GM12878 (cell line): ENCODE measurements around the gene NCAM2. TPM values are rescaled to one million over a fixed set of nuclear protein-coding genes. Genes with fewer than 3 reads are reported as not detected.

Source experiments
- ATAC-seq: fragments of 200-7000 bp; cut with Tn5 transposase; 3 replicates; pipeline ENCODE4 v1.9.1; 2020; ENCODE audit warnings: mild to moderate bottlenecking, moderate library complexity
- BruUV-seq: library from RNA; stranded (reverse); fragments of 400-500 nt; replicated peaks from 2 replicates; lab custom pipeline; 2021; lab: Mats Ljungman, UMichigan
- CTCF ChIA-PET: fragments of 300-600 bp; sonication (Branson Sonifier 250); formaldehyde crosslinking; extraction: SDS; loops from one replicate; lab custom pipeline; 2021; ENCODE audit warnings: inconsistent platforms; lab: Yijun Ruan, JAX
- POLR2A ChIA-PET: fragments of 350-600 bp; formaldehyde crosslinking; extraction: SDS; loops from one replicate; lab custom pipeline; 2021; ENCODE audit warnings: inconsistent platforms; lab: Charles Lee
- RAD21 ChIA-PET: fragments of 300-600 bp; sonication (Branson Sonifier 250); formaldehyde crosslinking; loops from one replicate; lab custom pipeline; 2023; ENCODE audit warnings: antibody characterized with exemption; ENCODE audit not compliant: unreplicated experiment; lab: Charles Lee
- SMC1A ChIA-PET: fragments of 300-600 bp; sonication (Branson Sonifier 250); formaldehyde crosslinking; loops from one replicate; lab custom pipeline; 2023; ENCODE audit not compliant: unreplicated experiment, uncharacterized antibody; lab: Charles Lee
- DNase-seq: peaks from one replicate; pipeline ENCODE4 v3.0.0-alpha.2; 2011; ENCODE audit warnings: low read depth, low spot score
- FAIRE-seq: peaks from 3 replicates; lab custom pipeline; 2011; peaks lifted over from hg19 to GRCh38; lab: Jason Lieb, UNC
- H2AFZ ChIP-seq: 2 replicates; pipeline ENCODE4 v1.6.0; 2011; ENCODE audit warnings: low read depth, low read length, control low read depth; ENCODE audit not compliant: control insufficient read depth
- H3K27ac ChIP-seq: 2 replicates; pipeline ENCODE4 v1.5.1; 2011; ENCODE audit warnings: control low read depth; ENCODE audit not compliant: control insufficient read depth, insufficient read depth
- H3K27me3 ChIP-seq, 2 experiments: replicated peaks in 1 of 2; 2 replicates each; pipeline versions ENCODE4 v1.6.0 to v1.6.1; 2011; ENCODE audit warnings: low read length in 1 of 2; ENCODE audit not compliant: control insufficient read depth in 2 of 2, insufficient read depth in 2 of 2
- H3K36me3 ChIP-seq, 2 experiments: 2 replicates each; pipeline ENCODE4 v1.5.1; 2011; ENCODE audit warnings: low read length in 1 of 2; ENCODE audit not compliant: control insufficient read depth in 2 of 2, insufficient read depth in 2 of 2
- H3K4me1 ChIP-seq: 2 replicates; pipeline ENCODE4 v1.6.1; 2011; ENCODE audit warnings: mild to moderate bottlenecking, low read length, moderate library complexity, mixed read lengths; ENCODE audit not compliant: control insufficient read depth, insufficient read depth
- H3K4me2 ChIP-seq: 2 replicates; pipeline ENCODE4 v1.6.0; 2011; ENCODE audit warnings: control low read depth; ENCODE audit not compliant: control insufficient read depth, insufficient read depth
- H3K4me3 ChIP-seq: fragments of 200-600 bp; sonication (generic); 2 replicates; pipeline ENCODE4 v1.5.1; 2016
- H3K79me2 ChIP-seq: 2 replicates; pipeline ENCODE4 v1.6.0; 2011; ENCODE audit warnings: low read length; ENCODE audit not compliant: control insufficient read depth, insufficient read depth
- H3K9ac ChIP-seq: 2 replicates; pipeline ENCODE4 v1.8.0; 2011; ENCODE audit warnings: low read length, control low read depth, mixed read lengths; ENCODE audit not compliant: control insufficient read depth, insufficient read depth
- H3K9me3 ChIP-seq: replicated peaks from 3 replicates; pipeline ENCODE4 v1.5.1; 2011; ENCODE audit warnings: mild to moderate bottlenecking, low read length; ENCODE audit not compliant: control insufficient read depth, insufficient read depth
- H4K20me1 ChIP-seq: 2 replicates; pipeline ENCODE4 v1.6.0; 2011; ENCODE audit not compliant: control insufficient read depth, insufficient read depth
- BCL11A ChIP-seq: IDR thresholded peaks from 2 replicates; pipeline ENCODE4 v1.6.1; 2011; ENCODE audit warnings: low read depth, low read length
- BMI1 ChIP-seq: fragments of 450-650 bp; IDR thresholded peaks from 2 replicates; pipeline ENCODE4 v1.6.1; 2016; ENCODE audit warnings: mild to moderate bottlenecking, moderate library complexity, borderline replicate concordance
- GABPA ChIP-seq: IDR thresholded peaks from 2 replicates; pipeline ENCODE4 v1.6.1; 2014; ENCODE audit warnings: antibody characterized with exemption, low read depth, mild to moderate bottlenecking, inconsistent platforms
- JUNB ChIP-seq: IDR thresholded peaks from 2 replicates; pipeline ENCODE4 v1.6.1; 2016; ENCODE audit warnings: antibody characterized with exemption, mild to moderate bottlenecking
- KAT2A ChIP-seq: conservative IDR thresholded peaks from 2 replicates; pipeline ENCODE4 v1.6.1; 2011; ENCODE audit warnings: low read depth, low read length; ENCODE audit not compliant: control insufficient read depth
- PAX8 ChIP-seq: fragments of 450-650 bp; IDR thresholded peaks from 2 replicates; pipeline ENCODE4 v1.6.1; 2017; ENCODE audit warnings: mild to moderate bottlenecking, moderate library complexity
- SREBF2 ChIP-seq: IDR thresholded peaks from 2 replicates; pipeline ENCODE4 v1.6.1; 2012; ENCODE audit warnings: mild to moderate bottlenecking, low read length
- TBL1XR1 ChIP-seq: IDR thresholded peaks from 2 replicates; pipeline ENCODE4 v1.6.1; 2012; ENCODE audit warnings: low read depth, low read length, improper control_type of control experiment
- whole genome bisulfite sequencing: methylation state at CpG from one replicate; pipeline ENCODE4 v1.1.6; 2016; ENCODE audit warnings: low lambda C conversion rate; ENCODE audit not compliant: insufficient replicate concordance, insufficient coverage; ENCODE audit errors: missing lambda C conversion rate; 5-methylcytosine and 5-hydroxymethylcytosine counted together
- in situ Hi-C: fragments of 300-500 bp; cut with MboI; formaldehyde crosslinking; loops from 9 replicates; pipeline ENCODE4 v1.14.3; 2018; ENCODE audit warnings: mixed read lengths
- intact Hi-C: fragments of 100-400 bp; cut with micrococcal nuclease; formaldehyde crosslinking; loops from one replicate; pipeline ENCODE4 v1.14.2; 2022; ENCODE audit not compliant: unreplicated experiment
- polyA plus RNA-seq, 11 experiments: library from polyadenylated mRNA; depleted of rRNA in 4 of 11; unstranded in 6 of 11; stranded (reverse) in 5 of 11; fragments of >200 nt; fragmentation: Nextera tagmentation in 4 of 11; fragmentation: Illumina TruSeq in 1 of 11; extraction: Ambion mirVana in 4 of 11; extraction: Trizol in 1 of 11; gene quantifications; 1 replicate in 1 of 11; 2 replicates in 10 of 11; pipeline versions ENCODE4 v1.2.1 to v1.2.3, GENCODE V29; 2011 to 2016; ENCODE audit warnings: inconsistent platforms in 2 of 11, missing spikeins in 2 of 11, low read depth in 1 of 11
- total RNA-seq, 4 experiments: library from RNA; depleted of rRNA in 3 of 4; stranded (reverse); fragments of >200 nt in 3 of 4; fragmentation: Illumina TruSeq in 1 of 4; extraction: Trizol in 1 of 4; gene quantifications; 2 replicates each; pipeline versions ENCODE4 v1.2.1 to v1.2.3, GENCODE V29; 2013 to 2021
- TF ChIP-seq, protein P1 (sequence below): IDR thresholded peaks from 2 replicates; pipeline ENCODE4 v1.6.1; 2011; ENCODE audit warnings: borderline replicate concordance, low read depth, mild to moderate bottlenecking, moderate library complexity, low read length; ENCODE audit not compliant: insufficient read depth, poor library complexity, severe bottlenecking
- TF ChIP-seq, protein P2 (sequence below): IDR thresholded peaks from 2 replicates; pipeline ENCODE4 v1.6.1; 2011; ENCODE audit warnings: borderline replicate concordance, low read depth, mild to moderate bottlenecking, moderate library complexity, mixed read lengths, low read length; ENCODE audit not compliant: insufficient read depth; ENCODE audit errors: extremely low read length
- TF ChIP-seq, protein P3 (sequence below): fragments of 150-350 bp; IDR thresholded peaks from 2 replicates; pipeline ENCODE4 v1.6.1; 2014; ENCODE audit warnings: mild to moderate bottlenecking, low read depth, low read length

The NCAM2 gene
- total and polyA plus RNA-seq, 10 of the 15 experiments (the other 5 are each of a cell fraction or from before 2014, with no cell fraction given) = 0.23 to 0.27 TPM; not detected in 8

DNA sequence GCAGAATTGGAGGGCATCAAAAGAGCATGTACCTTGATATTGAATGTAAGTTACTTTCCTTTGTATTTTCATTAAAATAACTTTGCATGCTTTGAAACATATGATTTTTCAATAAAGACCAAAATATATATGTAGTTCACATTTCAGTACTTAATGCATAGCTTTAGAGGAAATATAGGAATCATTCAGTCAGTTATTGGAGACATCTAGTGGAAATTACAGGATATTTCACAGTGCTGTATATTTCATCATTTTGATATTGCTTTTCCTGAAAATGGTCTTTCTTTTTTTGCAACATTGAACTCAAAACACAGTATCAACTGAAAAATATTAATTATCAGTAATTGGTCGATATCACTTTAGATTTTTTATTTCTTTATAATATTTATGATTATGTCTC is 375.8 kb downstream of the NCAM2 start:
- CTCF ChIA-PET = no interaction called here
- no peaks in the 10 kb centered on the region for H4K20me1 ChIP-seq
- BruUV-seq = no TSS peak
- DNase-seq (no peak), ATAC-seq (no peak), FAIRE-seq (no peak)
- in situ Hi-C loops (no loop called here), intact Hi-C loops (no loop called here)
- no peaks in the 10 kb centered on the region for H3K36me3 ChIP-seq
- no peak overlapping the region for H3K4me3 ChIP-seq
- TF ChIP-seq KAT2A (no peak), BCL11A (no peak), JUNB (no peak), SREBF2 (no peak), GABPA (no peak), TBL1XR1 (no peak), BMI1 (no peak), PAX8 (no peak)
- TF ChIP-seq, protein P1, sequence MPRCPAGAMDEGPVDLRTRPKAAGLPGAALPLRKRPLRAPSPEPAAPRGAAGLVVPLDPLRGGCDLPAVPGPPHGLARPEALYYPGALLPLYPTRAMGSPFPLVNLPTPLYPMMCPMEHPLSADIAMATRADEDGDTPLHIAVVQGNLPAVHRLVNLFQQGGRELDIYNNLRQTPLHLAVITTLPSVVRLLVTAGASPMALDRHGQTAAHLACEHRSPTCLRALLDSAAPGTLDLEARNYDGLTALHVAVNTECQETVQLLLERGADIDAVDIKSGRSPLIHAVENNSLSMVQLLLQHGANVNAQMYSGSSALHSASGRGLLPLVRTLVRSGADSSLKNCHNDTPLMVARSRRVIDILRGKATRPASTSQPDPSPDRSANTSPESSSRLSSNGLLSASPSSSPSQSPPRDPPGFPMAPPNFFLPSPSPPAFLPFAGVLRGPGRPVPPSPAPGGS = no peak
- TF ChIP-seq, protein P2, sequence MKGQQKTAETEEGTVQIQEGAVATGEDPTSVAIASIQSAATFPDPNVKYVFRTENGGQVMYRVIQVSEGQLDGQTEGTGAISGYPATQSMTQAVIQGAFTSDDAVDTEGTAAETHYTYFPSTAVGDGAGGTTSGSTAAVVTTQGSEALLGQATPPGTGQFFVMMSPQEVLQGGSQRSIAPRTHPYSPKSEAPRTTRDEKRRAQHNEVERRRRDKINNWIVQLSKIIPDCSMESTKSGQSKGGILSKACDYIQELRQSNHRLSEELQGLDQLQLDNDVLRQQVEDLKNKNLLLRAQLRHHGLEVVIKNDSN = no peak
- TF ChIP-seq, protein P3, sequence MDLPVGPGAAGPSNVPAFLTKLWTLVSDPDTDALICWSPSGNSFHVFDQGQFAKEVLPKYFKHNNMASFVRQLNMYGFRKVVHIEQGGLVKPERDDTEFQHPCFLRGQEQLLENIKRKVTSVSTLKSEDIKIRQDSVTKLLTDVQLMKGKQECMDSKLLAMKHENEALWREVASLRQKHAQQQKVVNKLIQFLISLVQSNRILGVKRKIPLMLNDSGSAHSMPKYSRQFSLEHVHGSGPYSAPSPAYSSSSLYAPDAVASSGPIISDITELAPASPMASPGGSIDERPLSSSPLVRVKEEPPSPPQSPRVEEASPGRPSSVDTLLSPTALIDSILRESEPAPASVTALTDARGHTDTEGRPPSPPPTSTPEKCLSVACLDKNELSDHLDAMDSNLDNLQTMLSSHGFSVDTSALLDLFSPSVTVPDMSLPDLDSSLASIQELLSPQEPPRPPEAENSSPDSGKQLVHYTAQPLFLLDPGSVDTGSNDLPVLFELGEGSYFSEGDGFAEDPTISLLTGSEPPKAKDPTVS = no peak
- H3K27ac ChIP-seq = no peak overlapping the region
- SMC1A ChIA-PET = no interaction called here
- POLR2A ChIA-PET = no interaction called here
- H3K4me1 ChIP-seq = no peaks in the 10 kb centered on the region
- H2AFZ ChIP-seq = no peak overlapping the region
- WGBS = 0% methylated on average over 1 of the region's 1 CpG
- no peaks in the 10 kb centered on the region for H3K27me3 ChIP-seq
- no peak overlapping the region for H3K4me2 ChIP-seq
- RAD21 ChIA-PET = no interaction called here
- no peak overlapping the region for H3K9ac ChIP-seq
- H3K9me3 ChIP-seq = no peaks in the 10 kb centered on the region
- no peaks in the 10 kb centered on the region for H3K79me2 ChIP-seq
